K562 (cell line): ENCODE data around the gene FHL1. TPM values are rescaled to one million over a fixed set of nuclear protein-coding genes. Genes with fewer than 3 reads are reported as not detected.

Experiments used
- ATAC-seq: fragments of 200-7000 bp; cut with Tn5 transposase; 3 replicates; pipeline ENCODE4 v1.9.1; 2020; ENCODE audit warnings: moderate library complexity
- BruUV-seq: library from RNA; stranded (reverse); fragments of 400-500 nt; replicated peaks from 2 replicates; lab custom pipeline; 2021; lab: Mats Ljungman, UMichigan
- CTCF ChIA-PET: fragments of 300-600 bp; formaldehyde crosslinking; extraction: SDS; loops from one replicate; lab custom pipeline; 2021; ENCODE audit warnings: low intra/inter-chr PET ratio; lab: Yijun Ruan, JAX
- POLR2A ChIA-PET: fragments of 300-600, 350-650 bp; sonication (Branson Sonifier 250); formaldehyde crosslinking; extraction: SDS; loops from one replicate; lab custom pipeline; 2021; ENCODE audit warnings: antibody characterized with exemption, inconsistent platforms; lab: Yijun Ruan, JAX
- DNase-seq, 4 experiments: peaks; one replicate each; pipeline versions ENCODE4 v3.0.0 to v3.0.0-alpha.2; 2011 to 2018; ENCODE audit warnings: low spot score in 3 of 4, mixed read lengths in 3 of 4; ENCODE audit errors: extremely low read depth in 1 of 4
- FAIRE-seq: peaks from 2 replicates; lab custom pipeline; 2011; peaks lifted over from hg19 to GRCh38; lab: Jason Lieb, UNC
- H2AFZ ChIP-seq: 2 replicates; pipeline ENCODE4 v1.6.0; 2011; ENCODE audit warnings: low read depth, low read length, control low read depth, inconsistent platforms
- H3K27ac ChIP-seq: fragments of 200-600 bp; 3 replicates; pipeline ENCODE4 v1.8.0; 2011; ENCODE audit warnings: low read depth, mild to moderate bottlenecking, control low read depth, inconsistent platforms, low read length, moderate library complexity, mixed read lengths; ENCODE audit errors: extremely low read depth
- H3K27me3 ChIP-seq, 2 experiments: fragments of 300-600 bp in 1 of 2; 2 replicates in 1 of 2; 3 replicates in 1 of 2; pipeline versions ENCODE4 v1.6.0 to v1.8.0; 2011; ENCODE audit warnings: inconsistent platforms in 2 of 2, low read length in 2 of 2, mild to moderate bottlenecking in 1 of 2, mixed read lengths in 1 of 2, moderate library complexity in 1 of 2; ENCODE audit not compliant: control insufficient read depth in 2 of 2, insufficient read depth in 2 of 2
- H3K36me3 ChIP-seq: fragments of 300-600 bp; 3 replicates; pipeline ENCODE4 v1.8.0; 2011; ENCODE audit warnings: mild to moderate bottlenecking, low read length, inconsistent platforms; ENCODE audit not compliant: control insufficient read depth, insufficient read depth
- H3K4me1 ChIP-seq, 2 experiments: fragments of 200-600 bp in 1 of 2; replicated peaks in 1 of 2; 2 replicates in 1 of 2; 3 replicates in 1 of 2; pipeline versions ENCODE4 v1.5.1 to v1.8.0; 2011; ENCODE audit warnings: inconsistent platforms in 2 of 2, low read length in 2 of 2, mild to moderate bottlenecking in 1 of 2, mixed read lengths in 1 of 2, moderate library complexity in 1 of 2; ENCODE audit not compliant: control insufficient read depth in 2 of 2, insufficient read depth in 2 of 2
- H3K4me2 ChIP-seq: 2 replicates; pipeline ENCODE4 v1.6.1; 2011; ENCODE audit warnings: low read length, control low read depth, inconsistent platforms, mixed read lengths; ENCODE audit not compliant: insufficient read depth
- H3K4me3 ChIP-seq: fragments of 200-600 bp; sonication (generic), shearing (Covaris generic); 2 replicates; pipeline ENCODE4 v1.5.1; 2016; ENCODE audit warnings: control low read depth, inconsistent platforms
- H3K79me2 ChIP-seq: fragments of 200-600 bp; 3 replicates; pipeline ENCODE4 v1.8.0; 2011; ENCODE audit warnings: low read length, inconsistent platforms; ENCODE audit not compliant: control insufficient read depth, insufficient read depth
- H3K9ac ChIP-seq, 2 experiments: 2 replicates each; pipeline versions ENCODE4 v1.6.0 to v1.6.1; 2011; ENCODE audit warnings: low read depth in 2 of 2, low read length in 2 of 2, control low read depth in 1 of 2, inconsistent platforms in 1 of 2, mild to moderate bottlenecking in 1 of 2, mixed read lengths in 1 of 2; ENCODE audit not compliant: insufficient read depth in 1 of 2
- H3K9me1 ChIP-seq: one replicate; pipeline ENCODE4 v1.6.0; 2011; ENCODE audit warnings: inconsistent platforms, mild to moderate bottlenecking, low read length, moderate library complexity; ENCODE audit not compliant: control insufficient read depth, insufficient read depth
- H3K9me3 ChIP-seq: replicated peaks from 2 replicates; pipeline ENCODE4 v1.5.1; 2011; ENCODE audit warnings: low read depth, low read length, inconsistent platforms; ENCODE audit not compliant: control insufficient read depth, insufficient read depth
- H4K20me1 ChIP-seq: replicated peaks from 2 replicates; pipeline ENCODE4 v1.6.1; 2011; ENCODE audit warnings: low read length, inconsistent platforms, mixed read lengths; ENCODE audit not compliant: control insufficient read depth, insufficient read depth
- ATF1 ChIP-seq, 2 experiments: fragments of 450-650 bp in 1 of 2; IDR thresholded peaks; 2 replicates each; pipeline ENCODE4 v1.6.1; 2016; ENCODE audit warnings: missing compliant biosample characterization in 1 of 2, missing genetic modification characterization in 1 of 2
- BACH1 ChIP-seq: fragments of 200-800 bp; sonication (Bioruptor generic); IDR thresholded peaks from 2 replicates; pipeline ENCODE4 v1.6.1; 2016; ENCODE audit warnings: missing genetic modification characterization, missing compliant biosample characterization
- COPS2 ChIP-seq: fragments of 450-650 bp; conservative IDR thresholded peaks from 2 replicates; pipeline ENCODE4 v1.6.1; 2016; ENCODE audit warnings: mild to moderate bottlenecking, moderate library complexity
- CREM ChIP-seq: IDR thresholded peaks from 2 replicates; pipeline ENCODE4 v1.6.1; 2014; ENCODE audit warnings: antibody characterized with exemption, low read depth
- ESRRB ChIP-seq: fragments of 250-450 bp; sonication (Bioruptor Pico); IDR thresholded peaks from 2 replicates; pipeline ENCODE4 v1.5.0; 2020; ENCODE audit warnings: mild to moderate bottlenecking, moderate library complexity, borderline replicate concordance
- ETV1 ChIP-seq: fragments of 450-650 bp; conservative IDR thresholded peaks from 2 replicates; pipeline ENCODE4 v1.6.1; 2016; ENCODE audit warnings: missing genetic modification characterization, control low read depth, low read depth, missing compliant biosample characterization
- IRF2 ChIP-seq: sonication (generic); formaldehyde crosslinking; IDR thresholded peaks from 2 replicates; pipeline ENCODE4 v1.8.1; 2022; ENCODE audit warnings: mild to moderate bottlenecking, missing genetic modification reagents
- LEF1 ChIP-seq: fragments of 450-650 bp; IDR thresholded peaks from 2 replicates; pipeline ENCODE4 v1.6.1; 2016; ENCODE audit warnings: mild to moderate bottlenecking
- MAFK ChIP-seq: IDR thresholded peaks from 2 replicates; pipeline ENCODE4 v1.6.1; 2011; ENCODE audit warnings: low read length, improper control_type of control experiment
- RNF2 ChIP-seq: sonication (generic); IDR thresholded peaks from 2 replicates; pipeline ENCODE4 v1.6.1; 2016
- TAF9B ChIP-seq: fragments of 450-650 bp; IDR thresholded peaks from 2 replicates; pipeline ENCODE4 v1.6.1; 2018; ENCODE audit warnings: mild to moderate bottlenecking; ENCODE audit not compliant: partially characterized antibody
- TBP ChIP-seq: optimal IDR thresholded peaks from 2 replicates; pipeline ENCODE3; 2011; ENCODE audit warnings: low read depth, low read length, improper control_type of control experiment
- TRIM28 ChIP-seq: fragments of 450-650 bp; IDR thresholded peaks from 2 replicates; pipeline ENCODE4 v1.6.1; 2017
- XRCC5 ChIP-seq: fragments of 200-400 bp; formaldehyde crosslinking; IDR thresholded peaks from 2 replicates; pipeline ENCODE4 v1.6.1; 2017; ENCODE audit warnings: low read depth, mild to moderate bottlenecking, low read length
- ZNF41 ChIP-seq: fragments of 250-450 bp; sonication (Bioruptor Pico); conservative IDR thresholded peaks from 2 replicates; pipeline ENCODE4 v1.4.0; 2020; ENCODE audit warnings: mild to moderate bottlenecking
- WGBS: fragments of 100-300 bp; shearing (Covaris generic); methylation state at CpG from one replicate; pipeline ENCODE4 v1.1.6; 2016; ENCODE audit warnings: low coverage, mixed read lengths; ENCODE audit not compliant: insufficient coverage; ENCODE audit errors: missing lambda C conversion rate; 5-methylcytosine and 5-hydroxymethylcytosine counted together
- in situ Hi-C: fragments of 300-500 bp; cut with MboI; formaldehyde crosslinking; loops from 4 replicates; pipeline ENCODE4 v1.15.0; 2018; ENCODE audit warnings: inconsistent platforms, mixed read lengths
- intact Hi-C: fragments of 100-400 bp; cut with micrococcal nuclease; formaldehyde crosslinking; loops from 2 replicates; pipeline ENCODE4 v1.14.2; 2022
- polyA plus RNA-seq, 8 experiments: library from polyadenylated mRNA; depleted of rRNA in 4 of 8; stranded (reverse) in 5 of 8; unstranded in 3 of 8; fragments of >200 nt; fragmentation: Nextera tagmentation in 2 of 8; fragmentation: Illumina TruSeq in 1 of 8; extraction: Ambion mirVana in 2 of 8; extraction: Trizol in 1 of 8; gene quantifications; 2 replicates each; pipeline versions ENCODE4 v1.2.1 to v1.2.3, GENCODE V29; 2011 to 2014; ENCODE audit warnings: inconsistent platforms in 1 of 8, missing spikeins in 1 of 8
- total RNA-seq, 7 experiments: library from RNA; depleted of rRNA in 6 of 7; stranded (reverse); fragments of >200 nt in 6 of 7; fragmentation: Illumina TruSeq in 2 of 7; extraction: Trizol in 2 of 7; gene quantifications; 2 replicates each; pipeline versions ENCODE4 v1.2.1 to v1.2.3, GENCODE V29; 2011 to 2021; ENCODE audit warnings: low replicate concordance in 1 of 7
- TF ChIP-seq, protein P1 (sequence below): fragments of 450-650 bp; conservative IDR thresholded peaks from 2 replicates; pipeline ENCODE4 v1.6.1; 2016; ENCODE audit warnings: missing genetic modification characterization, low read depth, mild to moderate bottlenecking, missing compliant biosample characterization, moderate library complexity
- TF ChIP-seq, protein P2 (sequence below): sonication (generic); IDR thresholded peaks from 2 replicates; pipeline ENCODE4 v1.6.1; 2016
- TF ChIP-seq, protein P3 (sequence below): sonication (generic); formaldehyde crosslinking; IDR thresholded peaks from 2 replicates; pipeline ENCODE4 v1.8.0; 2022; ENCODE audit warnings: mild to moderate bottlenecking, missing genetic modification reagents
- TF ChIP-seq, protein P4 (sequence below): fragments of 450-650 bp; IDR thresholded peaks from 2 replicates; pipeline ENCODE4 v1.6.1; 2016

The FHL1 gene
- total and polyA plus RNA-seq, 9 of the 15 experiments (the other 6 are each of a cell fraction or from before 2014, with no cell fraction given), result 0.03 to 3.0 (median 0.13) TPM; not detected in 1

DNA sequence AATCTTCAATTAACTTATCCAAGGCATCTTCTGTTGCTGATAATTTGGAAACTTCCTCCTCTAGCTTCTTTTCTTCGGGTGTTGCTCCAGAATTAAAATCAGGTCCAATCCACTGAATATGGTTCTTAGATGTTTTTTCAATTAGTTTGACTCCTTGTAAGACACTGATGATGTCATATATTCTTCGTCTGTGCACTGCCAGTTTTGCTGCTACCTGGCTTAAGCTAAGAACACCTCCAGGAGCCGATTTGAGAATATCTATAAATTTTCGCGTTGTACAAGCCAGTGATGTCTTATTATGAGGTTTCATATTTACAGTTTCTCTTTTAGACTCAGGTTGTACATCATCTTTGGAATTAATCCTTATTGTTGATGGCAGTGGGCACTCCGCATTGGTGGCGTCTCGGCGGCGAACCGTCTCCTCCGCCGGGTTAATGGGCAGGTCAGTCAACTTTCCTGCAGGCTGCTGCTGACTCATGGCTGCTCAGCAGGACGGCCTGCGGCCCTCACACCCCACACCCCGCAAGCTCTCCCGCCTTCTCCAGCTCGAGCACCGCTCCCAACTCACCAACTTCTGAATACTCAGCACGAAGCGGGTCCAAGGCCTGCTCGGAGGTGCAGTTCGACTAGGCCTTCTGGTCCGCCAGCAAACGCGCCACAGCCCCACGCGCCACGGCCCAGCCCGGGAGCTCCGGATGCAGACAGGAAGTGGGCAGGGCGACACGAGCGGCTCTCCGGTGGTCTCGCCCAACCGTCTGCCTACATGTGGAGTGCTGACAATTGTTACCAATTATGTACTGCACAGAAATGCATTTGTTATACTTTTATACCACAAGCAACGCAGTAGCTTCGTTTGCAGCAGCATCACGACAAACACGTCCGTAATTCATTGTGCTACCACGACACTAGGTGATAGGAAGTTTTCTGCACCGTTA is 49.2 kb upstream of the FHL1 start:
- Histone ChIP-seq H3K9me3 (no peaks in the 10 kb centered on the region), H3K9me1 (no peaks in the 10 kb centered on the region), H3K9ac (peak overlapping the region; percentile 71 to 87), H2AFZ (peak overlapping the region; percentile 80), H3K27ac (peak overlapping the region; percentile 75), H3K4me2 (peak overlapping the region; percentile 79), H3K36me3 (no peaks in the 10 kb centered on the region), H3K79me2 (peaks cover 13% of the 10 kb centered on the region; the same call in 2 of the 3 replicates), H3K4me1 (peaks cover 6 to 8% of the 10 kb centered on the region in 2 experiments; a peak in 4 of 5 replicates), H4K20me1 (no peaks in the 10 kb centered on the region), H3K4me3 (peak overlapping the region; percentile 37), H3K27me3 (no peaks in the 10 kb centered on the region)
- POLR2A ChIA-PET, result interaction anchor here (0.5 to 1.4 kb wide), 4 partner anchors 10 to 167 kb away, joined by 3 to 5 read pairs (median 4); no protein-coding TSS in a partner anchor
- in situ Hi-C loops, result no loop called here
- ATAC-seq (peak; percentile 97), DNase-seq (peak; percentile 59 to 79 (median 70)), FAIRE-seq (peak; percentile 80)
- WGBS, result 23% methylated on average over 42 of the region's 44 CpGs
- CTCF ChIA-PET, result no interaction called here
- intact Hi-C loops, result no loop called here
- TSS peak; percentile 82 for BruUV-seq
- TF ChIP-seq IRF2 (CRISPR knock-in tag), result no peak
- no peak for TF ChIP-seq ETV1
- no peak for TF ChIP-seq CREM
- TF ChIP-seq TBP, result peak; percentile 47
- TF ChIP-seq, protein P1, sequence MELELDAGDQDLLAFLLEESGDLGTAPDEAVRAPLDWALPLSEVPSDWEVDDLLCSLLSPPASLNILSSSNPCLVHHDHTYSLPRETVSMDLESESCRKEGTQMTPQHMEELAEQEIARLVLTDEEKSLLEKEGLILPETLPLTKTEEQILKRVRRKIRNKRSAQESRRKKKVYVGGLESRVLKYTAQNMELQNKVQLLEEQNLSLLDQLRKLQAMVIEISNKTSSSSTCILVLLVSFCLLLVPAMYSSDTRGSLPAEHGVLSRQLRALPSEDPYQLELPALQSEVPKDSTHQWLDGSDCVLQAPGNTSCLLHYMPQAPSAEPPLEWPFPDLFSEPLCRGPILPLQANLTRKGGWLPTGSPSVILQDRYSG (tag), result 0 out of 2 replicates have a peak, but pooled peaks have one; percentile 27
- no peak for TF ChIP-seq COPS2
- 0 out of 2 replicates have a peak, but pooled peaks have one; percentile 23 for TF ChIP-seq LEF1
- peak; percentile 78 for TF ChIP-seq MAFK
- TF ChIP-seq ESRRB, result no peak
- TF ChIP-seq, protein P2, sequence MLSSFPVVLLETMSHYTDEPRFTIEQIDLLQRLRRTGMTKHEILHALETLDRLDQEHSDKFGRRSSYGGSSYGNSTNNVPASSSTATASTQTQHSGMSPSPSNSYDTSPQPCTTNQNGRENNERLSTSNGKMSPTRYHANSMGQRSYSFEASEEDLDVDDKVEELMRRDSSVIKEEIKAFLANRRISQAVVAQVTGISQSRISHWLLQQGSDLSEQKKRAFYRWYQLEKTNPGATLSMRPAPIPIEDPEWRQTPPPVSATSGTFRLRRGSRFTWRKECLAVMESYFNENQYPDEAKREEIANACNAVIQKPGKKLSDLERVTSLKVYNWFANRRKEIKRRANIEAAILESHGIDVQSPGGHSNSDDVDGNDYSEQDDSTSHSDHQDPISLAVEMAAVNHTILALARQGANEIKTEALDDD, result peak; percentile 21; the same call in 1 of the 2 replicates
- TF ChIP-seq TRIM28, result no peak
- TF ChIP-seq RNF2, result peak; percentile 75
- TF ChIP-seq, protein P3, sequence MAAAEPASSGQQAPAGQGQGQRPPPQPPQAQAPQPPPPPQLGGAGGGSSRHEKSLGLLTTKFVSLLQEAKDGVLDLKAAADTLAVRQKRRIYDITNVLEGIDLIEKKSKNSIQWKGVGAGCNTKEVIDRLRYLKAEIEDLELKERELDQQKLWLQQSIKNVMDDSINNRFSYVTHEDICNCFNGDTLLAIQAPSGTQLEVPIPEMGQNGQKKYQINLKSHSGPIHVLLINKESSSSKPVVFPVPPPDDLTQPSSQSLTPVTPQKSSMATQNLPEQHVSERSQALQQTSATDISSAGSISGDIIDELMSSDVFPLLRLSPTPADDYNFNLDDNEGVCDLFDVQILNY, result 0 out of 2 replicates have a peak, but pooled peaks have one; percentile 45
- TF ChIP-seq TAF9B, result no peak
- no peak for TF ChIP-seq ATF1 (CRISPR knock-in tag; IDR thresholded peaks at IDR 0.05)
- 0 out of 2 replicates have a peak, but pooled peaks have one; percentile 7 for TF ChIP-seq ATF1 (tag; IDR thresholded peaks at IDR 0.05)
- TF ChIP-seq ZNF41, result no peak
- no peak; the same call in 1 of the 2 replicates for TF ChIP-seq BACH1 (tag)
- TF ChIP-seq, protein P4, sequence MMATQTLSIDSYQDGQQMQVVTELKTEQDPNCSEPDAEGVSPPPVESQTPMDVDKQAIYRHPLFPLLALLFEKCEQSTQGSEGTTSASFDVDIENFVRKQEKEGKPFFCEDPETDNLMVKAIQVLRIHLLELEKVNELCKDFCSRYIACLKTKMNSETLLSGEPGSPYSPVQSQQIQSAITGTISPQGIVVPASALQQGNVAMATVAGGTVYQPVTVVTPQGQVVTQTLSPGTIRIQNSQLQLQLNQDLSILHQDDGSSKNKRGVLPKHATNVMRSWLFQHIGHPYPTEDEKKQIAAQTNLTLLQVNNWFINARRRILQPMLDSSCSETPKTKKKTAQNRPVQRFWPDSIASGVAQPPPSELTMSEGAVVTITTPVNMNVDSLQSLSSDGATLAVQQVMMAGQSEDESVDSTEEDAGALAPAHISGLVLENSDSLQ, result peak; percentile 55
- TF ChIP-seq XRCC5, result no peak
